Skeletal muscle satellite cell (primary cell): ENCODE measurements around the gene LIPI. TPM values are rescaled to one million over a fixed set of nuclear protein-coding genes. Genes with fewer than 3 reads are reported as not detected.
"Not testable (repeated sequence)": the region's sequence is repeated elsewhere in the genome, so short reads cannot be mapped to it uniquely, and the experiment has no call there.

Experiments
- H3K27me3 ChIP-seq: 2 replicates; pipeline ENCODE4 v1.7.0; 2013; ENCODE audit warnings: low read length; ENCODE audit not compliant: control insufficient read depth, insufficient read depth
- H3K36me3 ChIP-seq: 2 replicates; pipeline ENCODE4 v1.7.0; 2013; ENCODE audit warnings: mild to moderate bottlenecking, control low read depth, low read length; ENCODE audit not compliant: insufficient read depth
- H3K4me1 ChIP-seq: 2 replicates; pipeline ENCODE4 v1.7.0; 2013; ENCODE audit warnings: low read length; ENCODE audit not compliant: control insufficient read depth, insufficient read depth
- H3K4me2 ChIP-seq: 2 replicates; pipeline ENCODE4 v1.7.0; 2013; ENCODE audit warnings: mild to moderate bottlenecking, low read length
- H3K4me3 ChIP-seq: 2 replicates; pipeline ENCODE4 v1.7.0; 2013; ENCODE audit warnings: low read length
- H3K9ac ChIP-seq: 2 replicates; pipeline ENCODE4 v1.7.0; 2013; ENCODE audit warnings: mild to moderate bottlenecking, low read depth, low read length, moderate library complexity
- H3K9me3 ChIP-seq: replicated peaks from 2 replicates; pipeline ENCODE4 v1.7.0; 2013; ENCODE audit warnings: mild to moderate bottlenecking, control low read depth, low read length
- small RNA-seq: library from RNA; depleted of rRNA; stranded (forward); fragments of <200 nt; gene quantifications from one replicate; pipeline ENCODE3, GENCODE V24; 2012

Gene LIPI

GRCh38 chr21:14071902-14072734 lies 138.6 kb downstream of the LIPI start:
- H3K27me3 ChIP-seq: no peaks in the 10 kb centered on the region
- no peaks in the 10 kb centered on the region for H3K9me3 ChIP-seq
- no peak overlapping the region for H3K4me2 ChIP-seq
- no peak overlapping the region for H3K4me3 ChIP-seq
- H3K36me3 ChIP-seq: no peaks in the 10 kb centered on the region
- H3K9ac ChIP-seq: no peak overlapping the region
- H3K4me1 ChIP-seq: no peaks in the 10 kb centered on the region

GRCh38 chr21:14070968-14071367 lies 139.8 kb downstream of the LIPI start:
- no peaks in the 10 kb centered on the region for H3K9me3 ChIP-seq
- no peaks in the 10 kb centered on the region for H3K27me3 ChIP-seq

GRCh38 chr21:14070049-14070893 lies 140.5 kb downstream of the LIPI start:
- Histone ChIP-seq H3K4me2 (no peak overlapping the region), H3K9me3 (no peaks in the 10 kb centered on the region), H3K9ac (no peak overlapping the region), H3K4me1 (no peaks in the 10 kb centered on the region), H3K4me3 (no peak overlapping the region), H3K27me3 (no peaks in the 10 kb centered on the region), H3K36me3 (no peaks in the 10 kb centered on the region)

More at GRCh38 chr21:14070968-14071367, 139.8 kb downstream of the LIPI start:
- H3K9ac ChIP-seq: no peak overlapping the region
- H3K4me1 ChIP-seq: no peaks in the 10 kb centered on the region
- no peaks in the 10 kb centered on the region for H3K36me3 ChIP-seq
- no peak overlapping the region for H3K4me3 ChIP-seq
- no peak overlapping the region for H3K4me2 ChIP-seq

GRCh38 chr21:14064296-14064645 lies 146.5 kb downstream of the LIPI start:
- H3K27me3 ChIP-seq: no peaks in the 10 kb centered on the region
- no peak overlapping the region for H3K4me3 ChIP-seq

GRCh38 chr21:14063620-14064295 lies 147.0 kb downstream of the LIPI start:
- H3K4me3 ChIP-seq, H3K4me1 ChIP-seq, H3K4me2 ChIP-seq, H3K9me3 ChIP-seq, H3K9ac ChIP-seq, H3K36me3 ChIP-seq, H3K27me3 ChIP-seq: not testable (repeated sequence)

More at GRCh38 chr21:14064296-14064645, 146.5 kb downstream of the LIPI start:
- no peaks in the 10 kb centered on the region for H3K36me3 ChIP-seq
- H3K4me2 ChIP-seq: no peak overlapping the region
- H3K9me3 ChIP-seq: no peaks in the 10 kb centered on the region
- H3K4me1 ChIP-seq: no peaks in the 10 kb centered on the region
- H3K9ac ChIP-seq: no peak overlapping the region

- H3K9me3 ChIP-seq, H3K36me3 ChIP-seq, H3K9ac ChIP-seq, H3K4me3 ChIP-seq, H3K4me1 ChIP-seq, H3K27me3 ChIP-seq, H3K4me2 ChIP-seq: not testable (repeated sequence)
Measured at GRCh38 chr21:14062684-14063083, 148.1 kb downstream of the LIPI start.

GRCh38 chr21:14061820-14062219 lies 148.9 kb downstream of the LIPI start:
- H3K27me3 ChIP-seq, H3K4me2 ChIP-seq, H3K36me3 ChIP-seq, H3K9ac ChIP-seq, H3K4me3 ChIP-seq, H3K9me3 ChIP-seq, H3K4me1 ChIP-seq: not testable (repeated sequence)

GRCh38 chr21:14058995-14059627 lies 151.6 kb downstream of the LIPI start:
- not testable (repeated sequence) for H3K9ac ChIP-seq, H3K36me3 ChIP-seq, H3K4me3 ChIP-seq, H3K9me3 ChIP-seq, H3K27me3 ChIP-seq, H3K4me1 ChIP-seq, H3K4me2 ChIP-seq

Small RNA genes lying within 50 kb of the gene (small RNA-seq; reads per million reads assigned to genes)
- gene RF01518 (not detected), gene RNA5SP488 (not detected)
